MCF 10A (cell line): ENCODE measurements around the gene AADACL4. TPM values are rescaled to one million over a fixed set of nuclear protein-coding genes. Genes with fewer than 3 reads are reported as not detected.

ENCODE experiments used
- BruUV-seq: library from RNA; stranded (reverse); fragments of 400-500 nt; replicated peaks from 2 replicates; lab custom pipeline; 2021; lab: Mats Ljungman, UMichigan
- CTCF ChIA-PET: fragments of 300-600 bp; sonication (Branson Sonifier 250); formaldehyde crosslinking; extraction: SDS; loops from one replicate; lab custom pipeline; 2021; ENCODE audit warnings: antibody characterized with exemption, inconsistent platforms; lab: Yijun Ruan, JAX
- POLR2A ChIA-PET: fragments of 300-600, 350-650 bp; sonication (Branson Sonifier 250); formaldehyde crosslinking; extraction: SDS; loops from one replicate; lab custom pipeline; 2020; ENCODE audit warnings: antibody characterized with exemption, inconsistent platforms; lab: Yijun Ruan, JAX
- DNase-seq: peaks from one replicate; pipeline ENCODE4 v3.0.0-alpha.2; 2018; ENCODE audit not compliant: unreplicated experiment
- H3K27ac Mint-ChIP-seq: one replicate; pipeline ENCODE4 v1.8.0; 2022; ENCODE audit warnings: mild to moderate bottlenecking, low read depth, mixed read lengths; ENCODE audit not compliant: unreplicated experiment
- H3K27me3 Mint-ChIP-seq: one replicate; pipeline ENCODE4 v1.8.0; 2022; ENCODE audit warnings: mixed read lengths; ENCODE audit not compliant: insufficient read depth, unreplicated experiment
- H3K36me3 Mint-ChIP-seq: one replicate; pipeline ENCODE4 v1.8.0; 2022; ENCODE audit warnings: mild to moderate bottlenecking, moderate library complexity, mixed read lengths; ENCODE audit not compliant: insufficient read depth, unreplicated experiment
- H3K4me1 Mint-ChIP-seq: one replicate; pipeline ENCODE4 v1.8.0; 2022; ENCODE audit warnings: mixed read lengths; ENCODE audit not compliant: insufficient read depth, unreplicated experiment
- H3K4me3 Mint-ChIP-seq: one replicate; pipeline ENCODE4 v1.8.0; 2022; ENCODE audit warnings: mild to moderate bottlenecking, moderate library complexity, mixed read lengths; ENCODE audit not compliant: unreplicated experiment
- H3K9me3 Mint-ChIP-seq: one replicate; pipeline ENCODE4 v1.8.0; 2022; ENCODE audit warnings: mixed read lengths; ENCODE audit not compliant: unreplicated experiment
- intact Hi-C: fragments of 100-400 bp; cut with micrococcal nuclease; formaldehyde crosslinking; loops from 2 replicates; pipeline ENCODE4 v1.14.1; 2022
- total RNA-seq: library from RNA; stranded (reverse); gene quantifications from 2 replicates; pipeline ENCODE4 v1.2.3, GENCODE V29; 2022
- TF ChIP-seq, protein P1 (sequence below): fragments of 200-600 bp; IDR thresholded peaks from one replicate; pipeline ENCODE4 v1.8.0; 2022; ENCODE audit warnings: antibody characterized with exemption, mild to moderate bottlenecking; ENCODE audit not compliant: unreplicated experiment

The AADACL4 gene
- total RNA-seq, 1 experiment from 2014 or later = not detected

DNA sequence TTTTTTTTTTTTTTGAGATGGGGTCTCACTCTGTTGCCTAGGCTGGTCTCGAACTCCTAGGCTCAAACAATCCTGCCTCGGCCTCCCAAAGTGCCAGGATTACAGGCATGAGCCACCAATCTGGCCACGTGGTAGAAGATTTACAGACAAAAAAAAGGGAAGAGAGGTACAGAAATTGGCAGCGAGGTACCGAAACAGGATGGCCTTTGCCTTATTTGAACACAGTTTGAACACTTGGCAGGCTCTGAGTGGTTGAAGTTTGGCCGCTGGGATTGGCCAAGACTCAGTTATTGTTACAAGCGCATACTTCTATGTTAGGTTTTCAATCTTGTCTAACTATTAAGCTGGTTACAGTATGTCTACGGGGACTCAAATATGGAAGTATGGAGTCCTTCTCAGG is 6.2 kb upstream of the AADACL4 start:
- no peaks in the 10 kb centered on the region for H3K36me3 Mint-ChIP-seq
- H3K27me3 Mint-ChIP-seq = peaks cover 6% of the 10 kb centered on the region
- no peak overlapping the region for H3K27ac Mint-ChIP-seq
- no peak overlapping the region for H3K4me3 Mint-ChIP-seq
- ChIA-PET CTCF (interaction anchor here (0.6 kb wide), 2 partner anchors 21 to 253 kb away, joined by 3 read pairs; no protein-coding TSS in a partner anchor), POLR2A (no interaction called here)
- no TSS peak for BruUV-seq
- no peaks in the 10 kb centered on the region for H3K4me1 Mint-ChIP-seq
- DNase-seq = no peak
- intact Hi-C loops = no loop called here
- TF ChIP-seq, protein P1, sequence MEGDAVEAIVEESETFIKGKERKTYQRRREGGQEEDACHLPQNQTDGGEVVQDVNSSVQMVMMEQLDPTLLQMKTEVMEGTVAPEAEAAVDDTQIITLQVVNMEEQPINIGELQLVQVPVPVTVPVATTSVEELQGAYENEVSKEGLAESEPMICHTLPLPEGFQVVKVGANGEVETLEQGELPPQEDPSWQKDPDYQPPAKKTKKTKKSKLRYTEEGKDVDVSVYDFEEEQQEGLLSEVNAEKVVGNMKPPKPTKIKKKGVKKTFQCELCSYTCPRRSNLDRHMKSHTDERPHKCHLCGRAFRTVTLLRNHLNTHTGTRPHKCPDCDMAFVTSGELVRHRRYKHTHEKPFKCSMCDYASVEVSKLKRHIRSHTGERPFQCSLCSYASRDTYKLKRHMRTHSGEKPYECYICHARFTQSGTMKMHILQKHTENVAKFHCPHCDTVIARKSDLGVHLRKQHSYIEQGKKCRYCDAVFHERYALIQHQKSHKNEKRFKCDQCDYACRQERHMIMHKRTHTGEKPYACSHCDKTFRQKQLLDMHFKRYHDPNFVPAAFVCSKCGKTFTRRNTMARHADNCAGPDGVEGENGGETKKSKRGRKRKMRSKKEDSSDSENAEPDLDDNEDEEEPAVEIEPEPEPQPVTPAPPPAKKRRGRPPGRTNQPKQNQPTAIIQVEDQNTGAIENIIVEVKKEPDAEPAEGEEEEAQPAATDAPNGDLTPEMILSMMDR = no peak
- H3K9me3 Mint-ChIP-seq = peaks cover 27% of the 10 kb centered on the region

DNA sequence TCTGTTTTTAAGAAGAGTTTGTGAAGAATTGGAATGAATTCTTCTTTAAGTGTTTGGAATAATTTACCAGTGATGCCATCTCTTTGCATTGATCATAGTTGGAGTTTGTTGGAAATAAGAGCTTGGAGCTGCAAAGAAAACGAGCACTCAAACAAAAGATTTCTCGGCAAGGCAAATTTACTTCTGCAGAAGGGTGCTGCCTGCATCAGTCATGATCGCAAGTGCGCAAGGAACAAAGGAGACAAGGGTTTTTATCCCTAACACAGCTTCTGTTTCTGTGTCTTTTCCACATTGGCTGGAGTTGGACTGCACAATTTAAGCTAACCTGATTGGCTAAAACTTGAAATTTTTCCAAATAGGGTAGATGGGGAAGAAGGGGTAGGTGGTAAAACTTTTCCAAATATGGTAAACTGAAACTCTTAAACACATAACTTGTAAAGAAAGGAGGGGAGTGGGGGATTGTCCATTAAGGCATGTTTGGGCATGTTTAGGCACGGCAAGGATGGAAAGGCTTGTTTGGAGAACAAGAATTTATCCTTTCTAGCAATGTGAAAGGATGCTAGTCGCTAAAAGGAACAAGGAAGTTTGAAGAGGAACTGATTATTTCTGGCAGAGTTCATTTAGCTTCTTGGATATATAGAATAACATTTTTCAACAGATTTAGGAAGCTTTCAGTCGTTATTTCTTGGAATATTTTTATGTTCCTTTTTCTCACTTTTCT is 3.5 kb upstream of the AADACL4 start:
- CTCF ChIA-PET = interaction anchor here (1.2 kb wide), 2 partner anchors 18 to 103 kb away, joined by 3 to 4 read pairs; no protein-coding TSS in a partner anchor
- no peak for DNase-seq
- H3K4me1 Mint-ChIP-seq = no peaks in the 10 kb centered on the region
- H3K4me3 Mint-ChIP-seq = no peak overlapping the region
- POLR2A ChIA-PET = interaction anchor here (1.2 kb wide), 1 partner anchor 21 kb away, joined by 4 read pairs; no protein-coding TSS in a partner anchor
- H3K27me3 Mint-ChIP-seq = peaks cover 13% of the 10 kb centered on the region
- H3K9me3 Mint-ChIP-seq = peaks cover 27% of the 10 kb centered on the region
- TF ChIP-seq, protein P1 = no peak
- no TSS peak for BruUV-seq
- H3K27ac Mint-ChIP-seq = no peak overlapping the region
- no peaks in the 10 kb centered on the region for H3K36me3 Mint-ChIP-seq
- intact Hi-C loops = no loop called here

DNA sequence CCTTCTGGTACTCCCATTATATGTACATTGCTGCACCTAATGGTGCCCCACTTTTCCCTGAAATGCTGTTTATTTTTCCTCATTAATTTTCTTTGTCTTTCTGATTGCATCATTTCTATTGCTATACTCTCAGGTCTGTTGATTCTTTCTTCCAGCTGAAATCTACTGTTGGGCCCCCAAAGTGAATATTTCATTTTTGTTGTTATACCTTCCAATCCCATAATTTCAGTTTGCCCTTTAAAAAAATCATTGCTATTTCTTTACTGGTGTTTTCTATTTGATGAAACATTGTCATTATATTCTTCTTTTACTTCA is 3.0 kb upstream of the AADACL4 start:
- H3K4me3 Mint-ChIP-seq = no peak overlapping the region
- intact Hi-C loops = no loop called here
- TF ChIP-seq, protein P1 = no peak
- CTCF ChIA-PET = interaction anchor here (0.6 to 1.2 kb wide), 3 partner anchors 18 to 103 kb away, joined by 3 to 4 read pairs (median 3); no protein-coding TSS in a partner anchor
- H3K4me1 Mint-ChIP-seq = no peaks in the 10 kb centered on the region
- BruUV-seq = no TSS peak
- POLR2A ChIA-PET = interaction anchor here (1.2 kb wide), 1 partner anchor 22 kb away, joined by 4 read pairs; no protein-coding TSS in a partner anchor
- peaks cover 18% of the 10 kb centered on the region for H3K27me3 Mint-ChIP-seq
- peaks cover 27% of the 10 kb centered on the region for H3K9me3 Mint-ChIP-seq
- no peak for DNase-seq
- no peak overlapping the region for H3K27ac Mint-ChIP-seq
- H3K36me3 Mint-ChIP-seq = no peaks in the 10 kb centered on the region

DNA sequence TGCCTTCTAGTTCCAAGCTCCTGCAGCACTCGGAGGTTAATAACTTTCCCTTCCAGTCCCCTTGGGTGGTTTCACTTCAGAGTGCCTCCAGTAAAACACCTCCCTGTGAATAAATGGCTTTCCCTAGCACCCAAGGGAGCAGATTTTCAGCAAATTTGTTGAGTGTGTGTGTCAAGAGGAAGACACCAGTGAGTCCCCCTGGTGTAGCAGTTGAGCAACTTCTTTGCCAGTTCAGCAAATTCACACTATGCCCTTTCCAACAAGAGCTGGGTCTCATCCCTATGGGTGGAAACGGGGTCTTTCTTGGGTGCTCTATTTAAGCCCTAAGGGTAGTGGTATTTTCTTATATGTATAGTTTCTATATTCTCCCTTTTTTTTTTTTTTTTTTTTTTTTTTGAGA is 806 bp upstream of the AADACL4 start:
- H3K36me3 Mint-ChIP-seq = no peaks in the 10 kb centered on the region
- peaks cover 18% of the 10 kb centered on the region for H3K27me3 Mint-ChIP-seq
- ChIA-PET POLR2A (no interaction called here), CTCF (interaction anchor here (0.6 to 1.1 kb wide), 2 partner anchors 16 to 164 kb away, joined by 3 to 6 read pairs; no protein-coding TSS in a partner anchor)
- no TSS peak for BruUV-seq
- peaks cover 27% of the 10 kb centered on the region for H3K9me3 Mint-ChIP-seq
- DNase-seq = no peak
- no peak overlapping the region for H3K4me3 Mint-ChIP-seq
- no peak overlapping the region for H3K27ac Mint-ChIP-seq
- H3K4me1 Mint-ChIP-seq = no peaks in the 10 kb centered on the region
- intact Hi-C loops = no loop called here
- TF ChIP-seq, protein P1 = no peak
